T-cell (primary cell): ENCODE results near the gene ELK4. TPM values are rescaled to one million over a fixed set of nuclear protein-coding genes. Genes with fewer than 3 reads are reported as not detected.

Experiments used
- ATAC-seq, 4 experiments: fragments of 200-7000 bp in 3 of 4; fragments of 150-1000 bp in 1 of 4; cut with Tn5 transposase; replicated peaks in 1 of 4; 1 replicate in 3 of 4; 2 replicates in 1 of 4; pipeline ENCODE4 v1.10.0; 2021; ENCODE audit warnings: moderate library complexity in 3 of 4, mild to moderate bottlenecking in 2 of 4, moderate number of reproducible peaks in 1 of 4
- CTCF ChIA-PET, 2 donors: fragments of 300-600 bp; sonication (Branson Sonifier 250); formaldehyde crosslinking; loops; one replicate each; lab custom pipeline; 2022; ENCODE audit warnings: antibody characterized with exemption in 2 of 2; lab: Charles Lee
- POLR2A ChIA-PET, 2 donors: fragments of 300-600 bp; sonication (Branson Sonifier 250); formaldehyde crosslinking; loops; one replicate each; lab custom pipeline; 2022; ENCODE audit warnings: antibody characterized with exemption in 2 of 2; lab: Charles Lee
- DNase-seq, 35 experiments: peaks; one replicate each; pipeline versions ENCODE4 v3.0.0 to v3.0.0-alpha.2; 2013 to 2023
- H3K27ac ChIP-seq: one replicate; pipeline ENCODE4 v1.5.1; 2013; ENCODE audit warnings: low read length
- H3K27me3 ChIP-seq, 2 experiments: replicated peaks in 1 of 2; 1 replicate in 1 of 2; 2 replicates in 1 of 2; pipeline versions ENCODE4 v1.6.1 to v1.7.0; 2013; ENCODE audit warnings: low read length in 1 of 2, mixed read lengths in 1 of 2; ENCODE audit not compliant: control insufficient read depth in 2 of 2, insufficient read depth in 2 of 2; ENCODE audit errors: extremely low read depth in 1 of 2
- H3K36me3 ChIP-seq, 2 donors: 1 replicate in 1 of 2; 2 replicates in 1 of 2; pipeline versions ENCODE4 v1.6.1 to v1.7.0; 2013; ENCODE audit warnings: low read length in 1 of 2; ENCODE audit not compliant: control insufficient read depth in 2 of 2, insufficient read depth in 1 of 2; ENCODE audit errors: extremely low read depth in 1 of 2
- H3K4me1 ChIP-seq, 2 experiments: 1 replicate in 1 of 2; 2 replicates in 1 of 2; pipeline versions ENCODE4 v1.6.1 to v1.7.0; 2013; ENCODE audit warnings: low read length in 2 of 2, mixed read lengths in 1 of 2; ENCODE audit not compliant: insufficient read depth in 2 of 2, control insufficient read depth in 1 of 2; ENCODE audit errors: extremely low read depth in 1 of 2
- H3K4me3 ChIP-seq, 2 donors: 1 replicate in 1 of 2; 2 replicates in 1 of 2; pipeline versions ENCODE4 v1.5.1 to v1.7.0; 2013; ENCODE audit warnings: mild to moderate bottlenecking in 2 of 2, low read length in 1 of 2, moderate library complexity in 1 of 2; ENCODE audit not compliant: control insufficient read depth in 1 of 2; ENCODE audit errors: extremely low read depth in 1 of 2
- H3K9me3 ChIP-seq: 2 replicates; pipeline ENCODE4 v1.7.0; 2013
- H3K27ac Mint-ChIP-seq, 2 donors: one replicate each; pipeline ENCODE4 v1.8.0; 2020 to 2021; ENCODE audit warnings: mild to moderate bottlenecking in 2 of 2, mixed read lengths in 2 of 2
- H3K27me3 Mint-ChIP-seq, 2 donors: one replicate each; pipeline ENCODE4 v1.8.0; 2021 to 2022; ENCODE audit warnings: mixed read lengths in 2 of 2
- H3K36me3 Mint-ChIP-seq: one replicate; pipeline ENCODE4 v1.8.0; 2021; ENCODE audit warnings: mixed read lengths
- H3K4me1 Mint-ChIP-seq, 3 donors: one replicate each; pipeline ENCODE4 v1.8.0; 2020 to 2022; ENCODE audit warnings: mixed read lengths in 3 of 3, mild to moderate bottlenecking in 1 of 3
- H3K4me3 Mint-ChIP-seq, 3 donors: one replicate each; pipeline ENCODE4 v1.8.0; 2020 to 2022; ENCODE audit warnings: mild to moderate bottlenecking in 3 of 3, mixed read lengths in 3 of 3, moderate library complexity in 3 of 3
- H3K9me3 Mint-ChIP-seq, 3 donors: one replicate each; pipeline ENCODE4 v1.8.0; 2020 to 2022; ENCODE audit warnings: mixed read lengths in 3 of 3
- WGBS: methylation state at CpG from one replicate; pipeline ENCODE4 v1.1.5; 2013; ENCODE audit warnings: missing lambda C conversion rate; ENCODE audit not compliant: insufficient coverage; 5-methylcytosine and 5-hydroxymethylcytosine counted together
- total RNA-seq, 35 experiments: library from RNA in 6 of 35; stranded (reverse) in 6 of 35; fragments of 120-200 nt in 1 of 35; gene quantifications; one replicate each; pipeline versions ENCODE4 v1.2.1 to v1.2.4 and lab custom pipeline; 2013 to 2026

Gene ELK4
- total RNA-seq, 5 donors from 2014 or later (not counting 1 experiment from before 2014, with no cell fraction given) = 131 to 185 (median 173) TPM

- no peak for ATAC-seq
- no peaks in the 10 kb centered on the region for H3K36me3 ChIP-seq
- H3K27me3 ChIP-seq = peaks cover 0 to 29% of the 10 kb centered on the region in 2 experiments
- H3K9me3 ChIP-seq = no peaks in the 10 kb centered on the region
- H3K4me1 Mint-ChIP-seq = peaks cover 0 to 8% (median 0%) of the 10 kb centered on the region in 3 donors
- H3K4me3 Mint-ChIP-seq = no peak overlapping the region
- H3K4me1 ChIP-seq = peaks cover 0 to 4% of the 10 kb centered on the region in 2 experiments
- peaks cover 6% of the 10 kb centered on the region in 2 donors for H3K27me3 Mint-ChIP-seq
- no peak overlapping the region for H3K27ac Mint-ChIP-seq
- H3K9me3 Mint-ChIP-seq = no peaks in the 10 kb centered on the region
- POLR2A ChIA-PET = interaction anchor here in 1 of 2 donors (0.6 kb wide), 1 partner anchor 33 kb away, joined by 5 read pairs; no protein-coding TSS in a partner anchor
- 81% methylated on average over 8 of the region's 15 CpGs for whole genome bisulfite sequencing
- H3K27ac ChIP-seq = no peak overlapping the region
- no peak overlapping the region for H3K4me3 ChIP-seq
- H3K36me3 Mint-ChIP-seq = no peaks in the 10 kb centered on the region
- CTCF ChIA-PET = no interaction called here
- DNase-seq = no peak
Observed at GRCh38 chr1:205662135-205662738, 30.4 kb upstream of the ELK4 start.

- Histone ChIP-seq H3K4me3 (no peak overlapping the region), H3K36me3 (no peaks in the 10 kb centered on the region), H3K27me3 (peaks cover 0 to 29% of the 10 kb centered on the region in 2 experiments), H3K4me1 (peaks cover 0 to 4% of the 10 kb centered on the region in 2 experiments), H3K27ac (no peak overlapping the region), H3K9me3 (no peaks in the 10 kb centered on the region)
- no peaks in the 10 kb centered on the region for H3K36me3 Mint-ChIP-seq
- no peak for DNase-seq
- ChIA-PET CTCF (interaction anchor here (0.9 to 5.6 kb wide), 2 partner anchors 50 to 138 kb away, joined by 3 to 83 read pairs; no protein-coding TSS in a partner anchor), POLR2A (interaction anchor here in 1 of 2 donors (0.6 kb wide), 1 partner anchor 34 kb away, joined by 5 read pairs; no protein-coding TSS in a partner anchor)
- no peak overlapping the region for H3K4me3 Mint-ChIP-seq
- ATAC-seq = no peak
- H3K27me3 Mint-ChIP-seq = peaks cover 6% of the 10 kb centered on the region in 2 donors
- H3K9me3 Mint-ChIP-seq = no peaks in the 10 kb centered on the region
- WGBS = 89% methylated on average over 14 of the region's 16 CpGs
- peaks cover 0 to 8% (median 0%) of the 10 kb centered on the region in 3 donors for H3K4me1 Mint-ChIP-seq
- H3K27ac Mint-ChIP-seq = no peak overlapping the region
Observed at GRCh38 chr1:205661429-205662134, 29.8 kb upstream of the ELK4 start.

GRCh38 chr1:205660361-205660760 is 28.6 kb upstream of the ELK4 start:
- Histone ChIP-seq H3K9me3 (no peaks in the 10 kb centered on the region), H3K36me3 (no peaks in the 10 kb centered on the region), H3K4me3 (no peak overlapping the region), H3K27me3 (peaks cover 0 to 29% of the 10 kb centered on the region in 2 experiments), H3K4me1 (peaks cover 0 to 4% of the 10 kb centered on the region in 2 experiments), H3K27ac (no peak overlapping the region)
- no peak overlapping the region for H3K4me3 Mint-ChIP-seq
- ChIA-PET CTCF (interaction anchor here (0.6 to 6.9 kb wide), 8 partner anchors 28 to 317 kb away, joined by 3 to 142 read pairs (median 30); partner anchors contain the start of gene ELK4 (in 1 of the 2)), POLR2A (no interaction called here)
- peaks cover 4 to 6% of the 10 kb centered on the region in 2 donors for H3K27me3 Mint-ChIP-seq
- DNase-seq (no peak), ATAC-seq (no peak)
- WGBS = 59% methylated on average over 5 of the region's 8 CpGs
- H3K36me3 Mint-ChIP-seq = no peaks in the 10 kb centered on the region
- H3K4me1 Mint-ChIP-seq = peaks cover 0 to 7% (median 0%) of the 10 kb centered on the region in 3 donors
- no peaks in the 10 kb centered on the region for H3K9me3 Mint-ChIP-seq
- H3K27ac Mint-ChIP-seq = no peak overlapping the region

GRCh38 chr1:205658943-205659581 is 27.3 kb upstream of the ELK4 start:
- Mint-ChIP-seq H3K36me3 (no peaks in the 10 kb centered on the region), H3K4me1 (peaks cover 0 to 5% (median 0%) of the 10 kb centered on the region in 3 donors), H3K4me3 (no peak overlapping the region), H3K9me3 (no peaks in the 10 kb centered on the region), H3K27me3 (peaks cover 4 to 6% of the 10 kb centered on the region in 2 donors), H3K27ac (no peak overlapping the region)
- H3K4me1 ChIP-seq = peaks cover 0 to 4% of the 10 kb centered on the region in 2 experiments
- POLR2A ChIA-PET = no interaction called here
- CTCF ChIA-PET = interaction anchor here (0.5 to 6.9 kb wide), 33 partner anchors 8 to 323 kb away, joined by 3 to 142 read pairs (median 5); partner anchors contain the start of gene ELK4 (in 1 of the 2)
- no peaks in the 10 kb centered on the region for H3K9me3 ChIP-seq
- WGBS = 58% methylated on average over 17 of the region's 20 CpGs
- no peak overlapping the region for H3K27ac ChIP-seq
- no peaks in the 10 kb centered on the region for H3K36me3 ChIP-seq
- H3K27me3 ChIP-seq = peaks cover 0 to 29% of the 10 kb centered on the region in 2 experiments
- no peak overlapping the region for H3K4me3 ChIP-seq
- ATAC-seq = peak; percentile 83 to 94 (median 88)
- peak; percentile 32 to 81 (median 67) for DNase-seq

GRCh38 chr1:205656236-205656635 is 24.4 kb upstream of the ELK4 start:
- Mint-ChIP-seq H3K27ac (no peak overlapping the region), H3K9me3 (no peaks in the 10 kb centered on the region), H3K4me1 (peaks cover 0 to 5% (median 0%) of the 10 kb centered on the region in 3 donors), H3K4me3 (no peak overlapping the region), H3K36me3 (no peaks in the 10 kb centered on the region), H3K27me3 (peaks cover 4 to 6% of the 10 kb centered on the region in 2 donors)
- ATAC-seq (no peak), DNase-seq (no peak)
- Histone ChIP-seq H3K4me1 (peaks cover 0 to 4% of the 10 kb centered on the region in 2 experiments), H3K36me3 (no peaks in the 10 kb centered on the region), H3K4me3 (no peak overlapping the region), H3K27me3 (peaks cover 0 to 25% of the 10 kb centered on the region in 2 experiments), H3K9me3 (no peaks in the 10 kb centered on the region), H3K27ac (no peak overlapping the region)
- WGBS = 67% methylated on average over 1 of the region's 2 CpGs
- ChIA-PET POLR2A (interaction anchor here in 1 of 2 donors (0.7 kb wide), 1 partner anchor 150 kb away, joined by 5 read pairs; no protein-coding TSS in a partner anchor), CTCF (interaction anchor here (0.9 to 6.9 kb wide), 8 partner anchors 24 to 321 kb away, joined by 3 to 142 read pairs (median 8); partner anchors contain the start of gene ELK4 (in 1 of the 2))

- ChIA-PET CTCF (interaction anchor here (0.7 to 0.8 kb wide), 3 partner anchors 13 to 1013 kb away, joined by 3 to 7 read pairs (median 4); no protein-coding TSS in a partner anchor), POLR2A (no interaction called here)
- no peak overlapping the region for H3K27ac Mint-ChIP-seq
- H3K9me3 ChIP-seq = no peaks in the 10 kb centered on the region
- no peaks in the 10 kb centered on the region for H3K36me3 ChIP-seq
- no peaks in the 10 kb centered on the region for H3K9me3 Mint-ChIP-seq
- H3K27me3 Mint-ChIP-seq = no peaks in the 10 kb centered on the region
- 100% methylated on average over 1 of the region's 11 CpGs for WGBS
- H3K4me3 ChIP-seq = no peak overlapping the region
- no peaks in the 10 kb centered on the region for H3K36me3 Mint-ChIP-seq
- ATAC-seq (no peak), DNase-seq (no peak)
- peaks cover 0 to 6% of the 10 kb centered on the region in 2 experiments for H3K27me3 ChIP-seq
- H3K4me1 ChIP-seq = no peaks in the 10 kb centered on the region
- no peaks in the 10 kb centered on the region for H3K4me1 Mint-ChIP-seq
- no peak overlapping the region for H3K27ac ChIP-seq
- H3K4me3 Mint-ChIP-seq = no peak overlapping the region
Observed at GRCh38 chr1:205652984-205653383, 21.2 kb upstream of the ELK4 start.
